RPMI7951 (cell line): ENCODE results near the gene SDK2. TPM values are rescaled to one million over a fixed set of nuclear protein-coding genes. Genes with fewer than 3 reads are reported as not detected.

Source experiments
- DNase-seq: peaks from one replicate; pipeline ENCODE4 v3.0.0-alpha.2; 2012; ENCODE audit warnings: low read depth
- total RNA-seq: library from RNA; depleted of rRNA; stranded (reverse); fragments of >200 nt; shearing (Covaris generic); gene quantifications from 2 replicates; pipeline ENCODE4 v1.2.3, GENCODE V29; 2014

The SDK2 gene
- total RNA-seq, 1 experiment from 2014 or later, result 1.1 TPM

- no peak for DNase-seq
These were observed 250.9 kb downstream of the SDK2 start for GRCh38 chr17:73393381-73393780.

- DNase-seq, result no peak
These were observed 252.6 kb downstream of the SDK2 start for GRCh38 chr17:73391331-73392265.

GRCh38 chr17:73390851-73391250 is 253.4 kb downstream of the SDK2 start:
- no peak for DNase-seq

GRCh38 chr17:73390221-73390620 is 254.0 kb downstream of the SDK2 start:
- DNase-seq, result no peak

- no peak for DNase-seq
These were observed 254.8 kb downstream of the SDK2 start for GRCh38 chr17:73389411-73389810.

GRCh38 chr17:73388578-73388905 is 255.7 kb downstream of the SDK2 start:
- DNase-seq, result no peak

GRCh38 chr17:73387746-73388577 is 256.3 kb downstream of the SDK2 start:
- no peak for DNase-seq

GRCh38 chr17:73386561-73386960 is 257.7 kb downstream of the SDK2 start:
- no peak for DNase-seq

GRCh38 chr17:73384926-73385325 is 259.3 kb downstream of the SDK2 start:
- no peak for DNase-seq

GRCh38 chr17:73380439-73381106 is 263.7 kb downstream of the SDK2 start:
- DNase-seq, result no peak

- no peak for DNase-seq
These were observed 264.4 kb downstream of the SDK2 start for GRCh38 chr17:73379826-73380225.

- no peak for DNase-seq
These were observed 265.2 kb downstream of the SDK2 start for GRCh38 chr17:73378974-73379470.

GRCh38 chr17:73376636-73377035 is 267.6 kb downstream of the SDK2 start:
- DNase-seq, result no peak

GRCh38 chr17:73376152-73376551 is 268.1 kb downstream of the SDK2 start:
- DNase-seq, result no peak

GRCh38 chr17:73371836-73372235 is 272.4 kb downstream of the SDK2 start:
- no peak for DNase-seq

- DNase-seq, result peak; percentile 74
These were observed 273.0 kb downstream of the SDK2 start for GRCh38 chr17:73371285-73371684.

GRCh38 chr17:73369817-73370490 is 274.3 kb downstream of the SDK2 start:
- peak; percentile 57 for DNase-seq

GRCh38 chr17:73369111-73369521 is 275.1 kb downstream of the SDK2 start:
- no peak for DNase-seq

GRCh38 chr17:73368085-73368631 is 276.1 kb downstream of the SDK2 start:
- DNase-seq, result no peak

- no peak for DNase-seq
These were observed 278.2 kb downstream of the SDK2 start for GRCh38 chr17:73365906-73366623.
